Thoracic aorta (tissue), 2 donors: ENCODE measurements around the gene ELOVL7. TPM values are rescaled to one million over a fixed set of nuclear protein-coding genes. Genes with fewer than 3 reads are reported as not detected.

Experiments
- ATAC-seq: fragments of 150-250 bp; one replicate; pipeline ENCODE4 v1.8.0; 2017; ENCODE audit warnings: low read depth; ENCODE audit not compliant: insufficient number of reproducible peaks, low FRiP score
- DNase-seq: peaks from one replicate; pipeline ENCODE4 v3.0.0-alpha.2; 2020; ENCODE audit warnings: low spot score
- H3K27ac ChIP-seq, 2 donors: fragments of 200-600 bp; sonication (generic); 1 replicate in 1 of 2; 2 replicates in 1 of 2; pipeline ENCODE4 v1.5.1; 2016; ENCODE audit warnings: mild to moderate bottlenecking in 2 of 2, moderate library complexity in 2 of 2
- H3K27me3 ChIP-seq: fragments of 200-600 bp; sonication (generic); replicated peaks from 2 replicates; pipeline ENCODE4 v1.6.0; 2016; ENCODE audit warnings: mild to moderate bottlenecking; ENCODE audit not compliant: insufficient read depth
- H3K36me3 ChIP-seq: fragments of 200-600 bp; sonication (generic); one replicate; pipeline ENCODE4 v1.5.1; 2016
- H3K4me1 ChIP-seq, 2 donors: fragments of 200-600 bp; sonication (generic); 1 replicate in 1 of 2; 2 replicates in 1 of 2; pipeline versions ENCODE4 v1.5.1 to v1.6.0; 2016; ENCODE audit warnings: low read depth in 2 of 2, mild to moderate bottlenecking in 1 of 2; ENCODE audit not compliant: control insufficient read depth in 1 of 2
- H3K4me3 ChIP-seq: fragments of 200-600 bp; sonication (generic); 2 replicates; pipeline ENCODE4 v1.5.1; 2016; ENCODE audit warnings: mild to moderate bottlenecking
- H3K9me3 ChIP-seq: fragments of 200-600 bp; sonication (generic); 2 replicates; pipeline ENCODE4 v1.5.1; 2016
- total RNA-seq, 2 donors: library from RNA; depleted of rRNA; stranded (reverse); fragments of >200 nt; gene quantifications; one replicate each; pipeline versions ENCODE4 v1.1.0 to v1.2.3, GENCODE V29; 2016
- TF ChIP-seq, protein P1 (sequence below): fragments of 200-600 bp; sonication (generic); IDR thresholded peaks from one replicate; pipeline ENCODE4 v1.5.1; 2019; ENCODE audit warnings: antibody characterized with exemption

Gene ELOVL7
- total RNA-seq, 2 donors from 2014 or later = 3.0 to 18.5 TPM

DNA sequence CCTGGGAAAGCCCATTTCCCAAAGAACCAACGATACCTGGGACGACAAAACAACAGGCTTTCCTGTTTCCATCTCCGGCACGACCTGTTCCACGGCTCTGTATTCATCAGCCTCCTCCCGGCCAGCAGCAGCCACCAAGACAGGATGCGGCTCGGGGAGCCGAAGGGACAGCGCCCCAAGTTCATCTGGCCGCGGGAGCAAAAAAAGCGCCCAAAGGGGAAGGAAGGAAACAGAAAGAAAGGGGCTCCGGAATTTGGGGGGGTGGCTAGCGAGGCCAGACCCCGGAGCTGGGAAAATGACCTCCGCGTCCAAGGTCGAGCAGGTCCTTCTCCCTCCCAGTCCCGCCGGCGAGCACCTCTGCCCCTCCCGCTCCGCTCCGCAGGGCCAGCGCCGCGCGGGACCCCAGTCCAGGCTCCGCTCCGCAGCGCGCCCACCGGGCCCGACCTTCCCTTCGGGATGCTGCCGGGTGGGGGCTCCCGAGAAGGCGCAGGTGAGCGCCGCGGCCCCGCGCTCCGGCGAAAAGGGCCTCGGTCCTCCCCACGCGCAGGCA is 608 bp downstream of the ELOVL7 start:
- no peak for DNase-seq
- H3K27ac ChIP-seq = no peak overlapping the region
- H3K36me3 ChIP-seq = no peaks in the 10 kb centered on the region
- H3K4me1 ChIP-seq = peaks cover 3 to 12% of the 10 kb centered on the region in 2 donors
- TF ChIP-seq, protein P1, sequence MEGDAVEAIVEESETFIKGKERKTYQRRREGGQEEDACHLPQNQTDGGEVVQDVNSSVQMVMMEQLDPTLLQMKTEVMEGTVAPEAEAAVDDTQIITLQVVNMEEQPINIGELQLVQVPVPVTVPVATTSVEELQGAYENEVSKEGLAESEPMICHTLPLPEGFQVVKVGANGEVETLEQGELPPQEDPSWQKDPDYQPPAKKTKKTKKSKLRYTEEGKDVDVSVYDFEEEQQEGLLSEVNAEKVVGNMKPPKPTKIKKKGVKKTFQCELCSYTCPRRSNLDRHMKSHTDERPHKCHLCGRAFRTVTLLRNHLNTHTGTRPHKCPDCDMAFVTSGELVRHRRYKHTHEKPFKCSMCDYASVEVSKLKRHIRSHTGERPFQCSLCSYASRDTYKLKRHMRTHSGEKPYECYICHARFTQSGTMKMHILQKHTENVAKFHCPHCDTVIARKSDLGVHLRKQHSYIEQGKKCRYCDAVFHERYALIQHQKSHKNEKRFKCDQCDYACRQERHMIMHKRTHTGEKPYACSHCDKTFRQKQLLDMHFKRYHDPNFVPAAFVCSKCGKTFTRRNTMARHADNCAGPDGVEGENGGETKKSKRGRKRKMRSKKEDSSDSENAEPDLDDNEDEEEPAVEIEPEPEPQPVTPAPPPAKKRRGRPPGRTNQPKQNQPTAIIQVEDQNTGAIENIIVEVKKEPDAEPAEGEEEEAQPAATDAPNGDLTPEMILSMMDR = no peak
- H3K27me3 ChIP-seq = no peaks in the 10 kb centered on the region
- no peaks in the 10 kb centered on the region for H3K9me3 ChIP-seq
- ATAC-seq = no peak
- peak overlapping the region; percentile 78 for H3K4me3 ChIP-seq

DNA sequence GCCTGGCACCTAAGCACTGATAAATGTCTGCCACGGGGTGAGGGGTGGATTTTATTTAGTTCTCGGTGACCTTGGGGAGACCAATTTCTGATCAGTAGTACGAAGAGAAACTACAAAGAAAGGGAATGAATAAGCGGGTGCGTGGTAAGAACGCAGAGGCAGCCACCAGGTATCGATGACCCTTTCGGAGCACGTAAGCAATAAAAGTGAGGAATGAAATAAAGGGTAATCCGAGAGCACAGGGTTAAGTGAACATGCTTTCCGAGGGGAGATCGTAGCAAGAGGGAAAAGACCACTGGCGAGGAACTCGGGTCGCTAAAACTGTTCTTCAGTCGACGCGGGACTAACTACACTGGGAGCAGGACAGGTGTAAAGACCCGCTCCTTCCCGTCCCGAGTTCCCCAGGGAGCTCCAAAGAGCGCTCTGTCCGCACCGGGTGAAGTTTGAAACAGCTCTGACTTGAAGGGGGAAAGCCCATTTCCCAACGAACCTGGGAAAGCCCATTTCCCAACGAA is 1.1 kb downstream of the ELOVL7 start:
- Histone ChIP-seq H3K27me3 (no peaks in the 10 kb centered on the region), H3K9me3 (no peaks in the 10 kb centered on the region), H3K4me1 (peaks cover 3 to 12% of the 10 kb centered on the region in 2 donors), H3K4me3 (peak overlapping the region; percentile 78), H3K27ac (no peak overlapping the region), H3K36me3 (no peaks in the 10 kb centered on the region)
- ATAC-seq (no peak), DNase-seq (no peak)
- TF ChIP-seq, protein P1 = no peak

GRCh38 chr5:60841361-60841760 is 2.7 kb downstream of the ELOVL7 start:
- TF ChIP-seq, protein P1 = no peak
- H3K27me3 ChIP-seq = no peaks in the 10 kb centered on the region
- H3K27ac ChIP-seq = no peak overlapping the region
- no peak overlapping the region for H3K4me3 ChIP-seq
- DNase-seq = no peak
- no peaks in the 10 kb centered on the region for H3K36me3 ChIP-seq
- no peaks in the 10 kb centered on the region for H3K9me3 ChIP-seq
- ATAC-seq = no peak
- H3K4me1 ChIP-seq = peaks cover 3 to 12% of the 10 kb centered on the region in 2 donors

DNA sequence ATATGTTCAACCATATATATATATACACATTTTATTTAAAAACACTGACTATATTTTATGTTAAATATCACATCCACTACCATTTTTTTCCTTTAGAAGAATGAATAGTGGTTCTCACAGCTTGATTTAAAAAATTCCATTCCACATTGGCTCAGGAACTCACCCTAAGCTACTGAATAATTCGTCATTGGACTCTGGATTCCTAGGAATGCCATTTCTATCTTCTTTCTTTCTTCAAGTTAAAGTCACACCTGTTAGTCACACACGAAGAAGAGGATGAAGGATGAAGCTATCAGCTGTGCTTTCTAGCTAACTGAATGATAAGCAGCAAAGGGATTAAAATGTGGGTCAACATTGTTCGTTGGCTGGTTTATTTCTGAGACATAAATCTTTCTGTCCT is 7.9 kb downstream of the ELOVL7 start:
- ATAC-seq (no peak), DNase-seq (no peak)
- H3K27me3 ChIP-seq = no peaks in the 10 kb centered on the region
- H3K9me3 ChIP-seq = no peaks in the 10 kb centered on the region
- H3K4me3 ChIP-seq = no peak overlapping the region
- H3K36me3 ChIP-seq = no peaks in the 10 kb centered on the region
- TF ChIP-seq, protein P1 = no peak
- H3K4me1 ChIP-seq = no peaks in the 10 kb centered on the region
- H3K27ac ChIP-seq = no peak overlapping the region

DNA sequence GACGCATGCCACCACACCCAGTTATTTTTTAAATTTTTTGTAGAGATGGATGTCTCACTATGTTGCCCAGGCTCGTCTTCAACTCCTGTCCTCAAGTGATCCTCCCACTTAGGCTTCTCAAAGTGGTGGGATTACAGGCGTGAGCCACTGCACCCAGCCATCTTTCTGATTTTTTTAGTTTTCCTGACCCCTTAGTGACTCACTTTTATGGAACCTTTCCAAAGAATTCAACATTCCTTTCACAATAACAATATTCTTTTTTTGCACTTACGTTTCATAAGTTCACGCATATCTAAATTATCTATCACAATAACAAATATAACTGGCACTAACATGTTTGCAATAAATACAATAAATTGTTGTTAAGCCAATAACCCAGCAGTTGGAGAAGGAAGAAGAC is 8.5 kb downstream of the ELOVL7 start:
- no peaks in the 10 kb centered on the region for H3K27me3 ChIP-seq
- no peak for ATAC-seq
- no peaks in the 10 kb centered on the region for H3K36me3 ChIP-seq
- TF ChIP-seq, protein P1 = no peak
- no peaks in the 10 kb centered on the region for H3K4me1 ChIP-seq
- DNase-seq = no peak
- no peaks in the 10 kb centered on the region for H3K9me3 ChIP-seq
- no peak overlapping the region for H3K27ac ChIP-seq
- no peak overlapping the region for H3K4me3 ChIP-seq
